GM23338 (cell line): ENCODE data around the gene EVA1B. TPM values are rescaled to one million over a fixed set of nuclear protein-coding genes. Genes with fewer than 3 reads are reported as not detected.
A peak's percentile ranks its signal among the peaks of the same experiment; 100 is the strongest.

Source experiments
- ATAC-seq: fragments of 200-7000 bp; cut with Tn5 transposase; 3 replicates; pipeline ENCODE4 v1.9.1; 2020
- DNase-seq: peaks from one replicate; pipeline ENCODE4 v3.0.0-alpha.2; 2015; ENCODE audit warnings: low spot score
- H2AFZ ChIP-seq: fragments of 200-600 bp; sonication (generic); 2 replicates; pipeline ENCODE4 v1.8.0; 2016; ENCODE audit warnings: antibody characterized with exemption, mild to moderate bottlenecking, moderate library complexity
- H3F3A ChIP-seq: fragments of 200-600 bp; sonication (generic); replicated peaks from 2 replicates; pipeline ENCODE4 v1.8.0; 2017; ENCODE audit warnings: antibody characterized with exemption, mixed run types, low read depth
- H3K27ac ChIP-seq: fragments of 200-600 bp; sonication (generic); 2 replicates; pipeline ENCODE4 v1.6.1; 2016; ENCODE audit warnings: low read depth
- H3K27me3 ChIP-seq: fragments of 200-600 bp; sonication (generic); 2 replicates; pipeline ENCODE4 v1.8.0; 2016; ENCODE audit warnings: mild to moderate bottlenecking, mixed run types, moderate library complexity; ENCODE audit not compliant: insufficient read depth
- H3K36me3 ChIP-seq: fragments of 200-600 bp; sonication (generic); 2 replicates; pipeline ENCODE4 v1.8.0; 2016; ENCODE audit warnings: mild to moderate bottlenecking; ENCODE audit not compliant: insufficient read depth
- H3K4me1 ChIP-seq: fragments of 200-600 bp; sonication (generic); 2 replicates; pipeline ENCODE4 v1.8.0; 2016; ENCODE audit warnings: mild to moderate bottlenecking, moderate library complexity; ENCODE audit not compliant: insufficient read depth
- H3K4me2 ChIP-seq: fragments of 200-600 bp; sonication (generic); 2 replicates; pipeline ENCODE4 v1.7.1; 2017; ENCODE audit warnings: mixed run types
- H3K4me3 ChIP-seq: fragments of 200-600 bp; sonication (generic); 2 replicates; pipeline ENCODE4 v1.6.1; 2016; ENCODE audit warnings: mixed run types
- H3K79me2 ChIP-seq: fragments of 200-600 bp; sonication (generic); replicated peaks from 2 replicates; pipeline ENCODE4 v1.8.0; 2017; ENCODE audit warnings: mild to moderate bottlenecking; ENCODE audit not compliant: insufficient read depth
- H3K9me2 ChIP-seq: fragments of 200-600 bp; sonication (generic); 2 replicates; pipeline ENCODE4 v1.8.0; 2017; ENCODE audit not compliant: insufficient read depth
- H4K20me1 ChIP-seq: fragments of 200-600 bp; sonication (generic); replicated peaks from 2 replicates; pipeline ENCODE4 v1.8.0; 2017; ENCODE audit warnings: mild to moderate bottlenecking; ENCODE audit not compliant: insufficient read depth
- H3K27ac Mint-ChIP-seq: 2 replicates; pipeline ENCODE4 v1.8.0; 2020; ENCODE audit warnings: inconsistent platforms, mild to moderate bottlenecking, moderate library complexity, mixed read lengths
- H3K27me3 Mint-ChIP-seq: 3 replicates; pipeline ENCODE4 v1.8.0; 2022; ENCODE audit warnings: low read depth, mild to moderate bottlenecking, moderate library complexity, mixed read lengths, inconsistent platforms; ENCODE audit not compliant: insufficient read depth, poor library complexity
- H3K36me3 Mint-ChIP-seq: 3 replicates; pipeline ENCODE4 v1.8.0; 2021; ENCODE audit warnings: low read depth, mild to moderate bottlenecking, inconsistent platforms, moderate library complexity, mixed read lengths
- H3K4me1 Mint-ChIP-seq: 3 replicates; pipeline ENCODE4 v1.8.0; 2020; ENCODE audit warnings: mild to moderate bottlenecking, inconsistent platforms, mixed read lengths
- H3K4me3 Mint-ChIP-seq: 3 replicates; pipeline ENCODE4 v1.8.0; 2021; ENCODE audit warnings: moderate library complexity, mild to moderate bottlenecking, inconsistent platforms, mixed read lengths
- H3K9me3 Mint-ChIP-seq: 3 replicates; pipeline ENCODE4 v1.8.0; 2020; ENCODE audit warnings: moderate library complexity, mild to moderate bottlenecking, inconsistent platforms, mixed read lengths
- CTCF ChIP-seq, 2 experiments: fragments of 200-600 bp in 1 of 2; sonication (generic) in 1 of 2; conservative IDR thresholded peaks; 2 replicates each; pipeline versions ENCODE4 v1.5.1 to v1.6.1; 2016 to 2017; ENCODE audit warnings: antibody characterized with exemption in 2 of 2, low read depth in 2 of 2, mild to moderate bottlenecking in 2 of 2, moderate library complexity in 1 of 2
- POLR2AphosphoS5 ChIP-seq: IDR thresholded peaks from 2 replicates; pipeline ENCODE4 v1.6.1; 2016; ENCODE audit warnings: antibody characterized with exemption, low read depth
- REST ChIP-seq: IDR thresholded peaks from one replicate; pipeline ENCODE4 v1.6.1; 2018; ENCODE audit warnings: antibody characterized with exemption; ENCODE audit not compliant: unreplicated experiment
- STAT1 ChIP-seq: IDR thresholded peaks from one replicate; pipeline ENCODE4 v1.6.1; 2016; ENCODE audit warnings: antibody characterized with exemption; ENCODE audit not compliant: unreplicated experiment
- ZNF114 ChIP-seq: fragments of 250-450 bp; sonication (Bioruptor Pico); IDR thresholded peaks from 2 replicates; pipeline ENCODE4 v1.5.0; 2020; ENCODE audit warnings: mild to moderate bottlenecking, moderate library complexity
- polyA plus RNA-seq: library from polyadenylated mRNA; unstranded; fragments of >200 nt; fragmentation: Nextera tagmentation; extraction: Ambion mirVana; gene quantifications from 2 replicates; pipeline ENCODE4 v1.2.1, GENCODE V29; 2016
- total RNA-seq: library from RNA; depleted of rRNA; stranded (reverse); fragments of >200 nt; shearing (Covaris generic); gene quantifications from 2 replicates; pipeline ENCODE4 v1.2.3, GENCODE V29; 2014
- TF ChIP-seq, protein P1 (sequence below): fragments of 250-450 bp; sonication (Bioruptor Pico); IDR thresholded peaks from 2 replicates; pipeline ENCODE4 v1.5.0; 2020; ENCODE audit warnings: mild to moderate bottlenecking, moderate library complexity

The EVA1B gene
- total and polyA plus RNA-seq, 2 experiments from 2014 or later = 9.2 to 27.3 TPM

- H3K4me2 ChIP-seq = no peak overlapping the region
- TF ChIP-seq ZNF114 (no peak), CTCF (conservative IDR thresholded peaks at IDR 0.05; ENCODE audit: low read depth in 2 of 2) (no peak), POLR2AphosphoS5 (no peak), REST (no peak), STAT1 (no peak)
- TF ChIP-seq, protein P1, sequence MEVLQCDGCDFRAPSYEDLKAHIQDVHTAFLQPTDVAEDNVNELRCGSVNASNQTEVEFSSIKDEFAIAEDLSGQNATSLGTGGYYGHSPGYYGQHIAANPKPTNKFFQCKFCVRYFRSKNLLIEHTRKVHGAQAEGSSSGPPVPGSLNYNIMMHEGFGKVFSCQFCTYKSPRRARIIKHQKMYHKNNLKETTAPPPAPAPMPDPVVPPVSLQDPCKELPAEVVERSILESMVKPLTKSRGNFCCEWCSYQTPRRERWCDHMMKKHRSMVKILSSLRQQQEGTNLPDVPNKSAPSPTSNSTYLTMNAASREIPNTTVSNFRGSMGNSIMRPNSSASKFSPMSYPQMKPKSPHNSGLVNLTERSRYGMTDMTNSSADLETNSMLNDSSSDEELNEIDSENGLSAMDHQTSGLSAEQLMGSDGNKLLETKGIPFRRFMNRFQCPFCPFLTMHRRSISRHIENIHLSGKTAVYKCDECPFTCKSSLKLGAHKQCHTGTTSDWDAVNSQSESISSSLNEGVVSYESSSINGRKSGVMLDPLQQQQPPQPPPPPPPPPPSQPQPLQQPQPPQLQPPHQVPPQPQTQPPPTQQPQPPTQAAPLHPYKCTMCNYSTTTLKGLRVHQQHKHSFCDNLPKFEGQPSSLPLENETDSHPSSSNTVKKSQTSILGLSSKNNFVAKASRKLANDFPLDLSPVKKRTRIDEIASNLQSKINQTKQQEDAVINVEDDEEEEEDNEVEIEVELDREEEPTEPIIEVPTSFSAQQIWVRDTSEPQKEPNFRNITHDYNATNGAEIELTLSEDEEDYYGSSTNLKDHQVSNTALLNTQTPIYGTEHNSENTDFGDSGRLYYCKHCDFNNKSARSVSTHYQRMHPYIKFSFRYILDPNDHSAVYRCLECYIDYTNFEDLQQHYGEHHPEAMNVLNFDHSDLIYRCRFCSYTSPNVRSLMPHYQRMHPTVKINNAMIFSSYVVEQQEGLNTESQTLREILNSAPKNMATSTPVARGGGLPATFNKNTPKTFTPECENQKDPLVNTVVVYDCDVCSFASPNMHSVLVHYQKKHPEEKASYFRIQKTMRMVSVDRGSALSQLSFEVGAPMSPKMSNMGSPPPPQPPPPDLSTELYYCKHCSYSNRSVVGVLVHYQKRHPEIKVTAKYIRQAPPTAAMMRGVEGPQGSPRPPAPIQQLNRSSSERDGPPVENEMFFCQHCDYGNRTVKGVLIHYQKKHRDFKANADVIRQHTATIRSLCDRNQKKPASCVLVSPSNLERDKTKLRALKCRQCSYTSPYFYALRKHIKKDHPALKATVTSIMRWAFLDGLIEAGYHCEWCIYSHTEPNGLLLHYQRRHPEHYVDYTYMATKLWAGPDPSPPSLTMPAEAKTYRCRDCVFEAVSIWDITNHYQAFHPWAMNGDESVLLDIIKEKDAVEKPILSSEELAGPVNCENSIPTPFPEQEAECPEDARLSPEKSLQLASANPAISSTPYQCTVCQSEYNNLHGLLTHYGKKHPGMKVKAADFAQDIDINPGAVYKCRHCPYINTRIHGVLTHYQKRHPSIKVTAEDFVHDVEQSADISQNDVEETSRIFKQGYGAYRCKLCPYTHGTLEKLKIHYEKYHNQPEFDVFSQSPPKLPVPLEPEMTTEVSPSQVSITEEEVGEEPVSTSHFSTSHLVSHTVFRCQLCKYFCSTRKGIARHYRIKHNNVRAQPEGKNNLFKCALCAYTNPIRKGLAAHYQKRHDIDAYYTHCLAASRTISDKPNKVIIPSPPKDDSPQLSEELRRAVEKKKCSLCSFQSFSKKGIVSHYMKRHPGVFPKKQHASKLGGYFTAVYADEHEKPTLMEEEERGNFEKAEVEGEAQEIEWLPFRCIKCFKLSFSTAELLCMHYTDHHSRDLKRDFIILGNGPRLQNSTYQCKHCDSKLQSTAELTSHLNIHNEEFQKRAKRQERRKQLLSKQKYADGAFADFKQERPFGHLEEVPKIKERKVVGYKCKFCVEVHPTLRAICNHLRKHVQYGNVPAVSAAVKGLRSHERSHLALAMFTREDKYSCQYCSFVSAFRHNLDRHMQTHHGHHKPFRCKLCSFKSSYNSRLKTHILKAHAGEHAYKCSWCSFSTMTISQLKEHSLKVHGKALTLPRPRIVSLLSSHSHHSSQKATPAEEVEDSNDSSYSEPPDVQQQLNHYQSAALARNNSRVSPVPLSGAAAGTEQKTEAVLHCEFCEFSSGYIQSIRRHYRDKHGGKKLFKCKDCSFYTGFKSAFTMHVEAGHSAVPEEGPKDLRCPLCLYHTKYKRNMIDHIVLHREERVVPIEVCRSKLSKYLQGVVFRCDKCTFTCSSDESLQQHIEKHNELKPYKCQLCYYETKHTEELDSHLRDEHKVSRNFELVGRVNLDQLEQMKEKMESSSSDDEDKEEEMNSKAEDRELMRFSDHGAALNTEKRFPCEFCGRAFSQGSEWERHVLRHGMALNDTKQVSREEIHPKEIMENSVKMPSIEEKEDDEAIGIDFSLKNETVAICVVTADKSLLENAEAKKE (CRISPR knock-in tag) = no peak
- no peak for ATAC-seq
- Mint-ChIP-seq H3K27ac (0 out of 2 replicates have a peak overlapping the region, but pooled peaks have one; percentile 37), H3K4me3 (no peak overlapping the region), H3K4me1 (no peaks in the 10 kb centered on the region; the same call in 2 of the 3 replicates), H3K9me3 (no peaks in the 10 kb centered on the region), H3K36me3 (peaks cover 40% of the 10 kb centered on the region), H3K27me3 (peaks cover 5% of the 10 kb centered on the region)
- H3F3A ChIP-seq = no peaks in the 10 kb centered on the region
- H3K4me1 ChIP-seq = no peaks in the 10 kb centered on the region
- H4K20me1 ChIP-seq = no peaks in the 10 kb centered on the region; the same call in 1 of the 2 replicates
- peaks cover 18% of the 10 kb centered on the region for H3K79me2 ChIP-seq
- no peak overlapping the region for H3K4me3 ChIP-seq
- H3K9me2 ChIP-seq = no peaks in the 10 kb centered on the region
- H3K27me3 ChIP-seq = no peaks in the 10 kb centered on the region
- no peak overlapping the region for H2AFZ ChIP-seq
- DNase-seq = no peak
- H3K36me3 ChIP-seq = no peaks in the 10 kb centered on the region; the same call in 1 of the 2 replicates
- no peak overlapping the region for H3K27ac ChIP-seq
These were observed 36.6 kb upstream of the EVA1B start for GRCh38 chr1:36359911-36360550.
